ENCODE results near the gene HIPK4. TPM values are rescaled to one million over a fixed set of nuclear protein-coding genes. Genes with fewer than 3 reads are reported as not detected.

The HIPK4 gene
- total RNA-seq, 4 donors from 2014 or later: 0.22 to 0.34 TPM; not detected in 2

DNA sequence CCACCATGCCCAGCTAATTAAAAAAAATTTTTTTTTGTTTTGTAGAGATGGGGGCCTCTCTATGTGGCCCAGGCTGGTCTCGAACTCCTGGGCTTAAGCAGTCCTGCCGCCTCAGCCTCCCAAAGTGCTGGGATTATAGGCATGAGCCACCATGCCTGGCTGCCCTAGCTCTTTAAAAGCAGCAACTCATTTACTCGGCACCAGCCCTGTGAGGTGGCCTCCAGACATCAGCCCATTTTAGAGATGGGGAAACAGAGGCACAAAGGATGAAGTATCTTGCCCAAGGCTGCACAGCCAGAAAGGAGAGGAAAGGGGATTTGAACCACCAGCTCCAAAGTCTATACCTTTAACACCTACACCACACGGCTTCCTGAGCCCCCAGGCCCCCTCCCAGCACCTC, 22.9 kb upstream of the HIPK4 start:
- TF ChIP-seq CTCF (IDR thresholded peaks at IDR 0.05; ENCODE audit: low read depth): no peak

DNA sequence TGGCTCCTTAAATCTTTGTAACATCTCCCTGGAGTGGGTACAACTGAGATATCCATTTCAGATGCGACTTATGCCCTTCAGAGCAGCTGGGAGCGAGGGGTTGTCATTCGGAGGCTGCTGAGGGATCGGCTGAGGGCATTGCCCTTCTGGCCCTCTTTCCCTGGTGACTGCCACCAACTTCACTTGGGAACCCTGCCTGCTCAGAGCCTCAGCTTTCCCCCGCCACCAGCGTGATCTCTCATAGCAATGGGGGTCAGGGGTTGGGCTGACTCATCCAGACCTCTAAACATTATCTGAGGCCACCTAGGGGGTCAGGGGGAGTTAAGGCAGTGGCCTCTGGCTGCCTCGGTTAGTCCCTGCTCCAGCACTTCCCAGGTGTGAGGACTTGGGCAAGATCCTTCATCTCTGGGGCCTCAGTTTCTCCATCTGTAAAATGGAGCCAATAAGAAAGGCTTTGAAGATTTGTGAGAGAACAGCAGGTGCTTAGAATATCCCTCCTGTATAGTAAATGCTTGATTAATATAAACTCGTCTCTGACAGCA, 22.0 kb upstream of the HIPK4 start:
- TF ChIP-seq CTCF (IDR thresholded peaks at IDR 0.05; ENCODE audit: low read depth): no peak

GRCh38 chr19:40411125-40411842, 21.3 kb upstream of the HIPK4 start:
- no peak for TF ChIP-seq CTCF (IDR thresholded peaks at IDR 0.05; ENCODE audit: low read depth)

GRCh38 chr19:40410030-40410389, 20.0 kb upstream of the HIPK4 start:
- no peak for TF ChIP-seq CTCF (IDR thresholded peaks at IDR 0.05; ENCODE audit: low read depth)

- no peak for TF ChIP-seq CTCF (IDR thresholded peaks at IDR 0.05; ENCODE audit: low read depth)
These were observed 18.0 kb upstream of the HIPK4 start for GRCh38 chr19:40407714-40408597.

DNA sequence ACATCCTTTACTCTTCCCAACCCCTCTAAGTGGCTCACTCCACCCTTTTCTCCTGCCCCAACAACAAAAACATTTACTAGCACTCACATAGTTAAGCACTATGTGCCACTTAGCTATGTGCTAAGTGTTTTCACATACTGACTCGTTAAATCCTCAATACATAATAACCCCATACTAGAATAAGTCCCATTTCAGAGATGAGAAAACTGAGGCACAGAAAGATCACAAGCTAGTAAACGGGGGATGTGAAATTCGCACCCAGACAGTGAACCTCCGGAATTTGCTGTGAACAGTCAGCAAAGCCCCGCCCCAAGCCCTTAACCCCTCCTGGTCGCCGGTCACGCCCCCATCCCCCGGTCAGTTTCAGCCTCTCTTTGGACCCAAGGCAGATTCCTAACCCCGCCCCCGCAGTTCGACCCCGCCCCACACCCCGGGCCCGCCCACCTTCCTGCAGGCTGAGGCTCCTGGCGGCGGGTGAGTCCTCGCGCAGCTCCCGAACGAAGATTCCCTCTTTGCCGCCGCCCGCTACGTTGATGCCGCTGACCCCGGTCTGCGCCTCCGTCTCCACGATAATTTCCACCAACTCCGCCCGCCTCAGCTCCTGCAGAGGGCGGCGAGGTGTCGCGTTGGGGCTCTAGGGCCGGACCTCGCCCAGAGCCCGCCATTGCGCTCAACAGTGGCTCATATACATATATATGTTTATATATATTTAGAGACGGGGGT, 13.4 kb upstream of the HIPK4 start:
- TF ChIP-seq CTCF (IDR thresholded peaks at IDR 0.05; ENCODE audit: low read depth): no peak

Measured in subcutaneous adipose tissue (tissue), 4 donors.